Stimulated activated CD4-positive, alpha-beta T cell treated with anti-CD3 and anti-CD28 coated beads, Interleukin-1b, Interleukin-23, amount 100 ng/mL, for 1 hour (primary cell): ENCODE results near the gene CTDSPL.

Experiments
- DNase-seq, 2 donors: peaks; one replicate each; pipeline ENCODE4 v3.0.0-alpha.2; 2020; ENCODE audit warnings: low read depth in 2 of 2

CTDSPL gene

DNA sequence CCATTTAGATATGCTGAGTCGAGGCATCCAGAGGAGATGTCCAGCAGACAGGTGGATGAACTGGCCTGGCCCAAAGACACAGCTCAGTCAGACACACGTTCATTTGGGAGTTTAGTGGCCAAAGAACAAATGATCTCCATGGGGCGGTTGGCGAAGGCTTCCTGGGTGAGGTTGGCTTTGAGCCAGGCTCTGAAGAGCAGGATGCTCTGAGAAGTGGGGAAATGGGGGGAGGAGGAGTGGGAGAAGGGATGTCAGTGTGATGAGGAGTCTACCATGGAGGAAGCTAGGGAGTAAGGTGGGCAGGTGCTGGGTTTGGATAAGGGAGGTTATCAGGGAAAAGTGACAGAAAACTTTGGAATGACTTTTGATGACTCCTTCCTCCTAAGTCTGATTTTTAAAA, 81.4 kb downstream of the CTDSPL start:
- DNase-seq = no peak

DNA sequence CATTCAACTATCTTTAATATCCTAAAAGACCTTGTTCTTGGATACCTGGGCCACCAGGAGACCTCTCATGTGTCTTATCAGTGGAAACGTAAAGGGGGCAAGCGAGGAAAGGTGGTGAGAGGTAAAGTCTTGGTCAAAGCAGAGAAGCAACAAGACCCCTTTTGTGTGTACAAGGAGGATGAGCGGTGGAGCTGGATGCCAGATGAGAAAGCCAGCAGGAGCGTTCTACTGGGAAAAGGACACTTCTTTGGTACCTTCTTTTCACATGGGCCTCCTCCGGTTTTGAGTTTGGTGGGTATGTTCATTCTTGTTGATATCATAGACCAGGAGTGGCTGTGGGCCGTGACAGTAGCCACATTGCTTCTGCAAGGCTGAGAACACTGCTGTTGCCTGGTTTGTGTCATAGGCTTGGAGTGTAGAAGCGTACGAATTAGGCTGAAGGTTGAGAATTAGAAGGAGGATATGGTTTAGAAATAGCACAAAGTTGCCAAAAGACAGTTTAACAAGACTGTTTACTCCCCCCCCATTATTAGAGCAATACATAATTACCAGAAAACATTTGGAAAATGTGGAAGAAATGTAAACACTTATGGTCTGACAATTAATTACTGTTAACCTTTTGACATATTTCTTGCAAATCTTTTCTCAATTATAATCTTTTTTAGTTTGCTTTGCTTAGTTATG, 82.1 kb downstream of the CTDSPL start:
- DNase-seq = no peak

DNA sequence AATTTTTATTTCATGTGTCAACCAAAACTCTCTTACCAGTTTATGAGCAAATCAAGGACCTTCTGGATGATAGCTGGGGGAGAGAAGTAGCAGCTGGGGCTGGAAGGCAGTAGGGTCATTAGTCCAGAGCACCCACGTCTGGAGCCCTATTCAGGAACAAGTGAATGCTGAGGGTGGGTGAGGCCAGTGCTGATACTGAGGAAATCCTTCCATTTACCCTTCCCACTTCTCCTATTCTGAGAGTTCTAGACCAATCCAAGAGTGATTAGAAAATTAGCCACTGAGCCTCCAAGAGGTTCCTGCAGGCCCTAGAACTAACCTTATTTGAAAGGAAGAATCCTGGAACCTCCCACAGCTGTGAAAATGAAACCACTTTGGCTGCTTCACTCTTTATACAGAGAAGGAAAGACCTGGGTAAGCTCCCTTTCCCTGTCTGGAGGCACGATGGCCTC, 82.7 kb downstream of the CTDSPL start:
- no peak for DNase-seq

DNA sequence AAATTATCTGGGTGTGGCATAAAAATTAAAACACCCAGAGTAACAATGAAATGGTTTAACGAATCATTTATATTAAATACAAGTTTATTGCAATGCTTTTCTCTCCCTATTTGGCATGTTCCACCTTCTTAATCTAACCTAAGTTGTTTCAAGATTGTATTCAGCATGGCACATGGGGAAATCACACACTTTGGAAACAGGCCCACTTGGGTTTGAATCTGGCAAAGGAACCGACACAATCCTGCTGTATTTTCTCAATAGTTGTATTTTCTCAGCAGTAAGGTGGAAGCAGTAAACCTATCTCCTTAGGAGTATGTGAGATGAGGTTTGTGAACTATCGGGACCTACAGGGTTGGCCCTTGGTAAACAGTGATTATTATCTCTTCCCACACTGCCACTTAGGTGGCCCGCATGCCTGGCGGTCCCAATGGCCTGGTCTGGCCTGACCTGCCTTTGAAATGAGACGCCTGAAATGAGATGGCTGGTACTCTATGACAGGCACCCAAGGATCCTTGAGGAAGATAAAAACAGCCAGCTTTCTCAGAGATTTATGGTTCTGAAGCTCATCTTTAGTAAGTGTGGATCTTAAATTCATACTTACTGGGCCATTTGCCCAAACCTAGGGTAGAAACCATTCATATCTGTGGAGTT, 83.6 kb downstream of the CTDSPL start:
- DNase-seq = no peak

DNA sequence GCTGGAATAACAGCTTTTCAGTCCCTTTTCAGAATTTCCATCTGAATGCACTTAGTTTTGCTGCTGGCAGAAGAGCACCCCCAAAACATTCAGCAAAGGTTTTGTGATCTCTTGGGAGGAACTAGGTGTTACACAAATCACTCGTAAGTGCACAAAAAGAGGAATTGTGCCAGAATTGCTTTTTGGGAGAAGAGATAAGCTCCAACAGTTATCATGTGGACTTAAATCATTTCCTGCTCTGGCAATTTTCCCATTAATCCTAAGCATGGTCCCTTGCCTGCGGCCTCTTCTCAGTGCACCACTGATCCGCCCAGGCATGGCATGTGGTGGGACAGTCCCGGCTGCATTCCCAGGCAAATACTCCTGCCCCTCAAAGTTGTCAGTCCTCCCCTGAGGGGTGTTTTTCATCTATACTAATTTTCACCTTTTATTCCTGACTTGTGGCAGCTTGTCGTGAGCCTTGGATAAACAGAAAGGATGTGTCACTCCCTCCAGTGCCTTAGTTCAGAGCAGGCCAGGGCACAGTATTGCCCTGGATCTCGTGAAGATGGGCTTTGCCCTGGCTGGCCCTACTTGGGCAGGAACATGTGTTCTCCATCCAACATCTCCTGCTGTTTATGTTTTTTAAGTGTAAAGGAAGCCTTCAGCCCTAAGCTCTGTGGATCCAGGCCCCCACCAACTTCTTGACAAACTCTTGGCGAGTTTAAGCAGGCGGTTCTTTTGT, 84.3 kb downstream of the CTDSPL start:
- no peak for DNase-seq

DNA sequence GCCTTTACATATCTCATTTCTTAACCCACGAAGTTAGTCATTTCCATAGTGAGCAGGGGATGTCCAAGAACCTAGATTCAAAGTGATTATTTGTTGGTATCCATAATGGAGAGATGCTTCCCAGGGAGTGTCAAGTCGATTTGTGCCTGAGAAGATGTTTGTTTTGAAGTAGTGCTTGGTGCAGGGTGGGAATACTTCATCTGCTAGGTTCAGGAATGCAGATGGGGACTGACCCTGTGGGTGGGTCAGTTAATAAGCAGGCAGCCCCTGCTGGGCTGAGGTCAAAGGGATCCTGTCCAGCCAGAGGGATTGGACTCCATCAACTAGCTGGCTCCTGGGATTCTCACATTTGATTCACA, 84.8 kb downstream of the CTDSPL start:
- DNase-seq = no peak

DNA sequence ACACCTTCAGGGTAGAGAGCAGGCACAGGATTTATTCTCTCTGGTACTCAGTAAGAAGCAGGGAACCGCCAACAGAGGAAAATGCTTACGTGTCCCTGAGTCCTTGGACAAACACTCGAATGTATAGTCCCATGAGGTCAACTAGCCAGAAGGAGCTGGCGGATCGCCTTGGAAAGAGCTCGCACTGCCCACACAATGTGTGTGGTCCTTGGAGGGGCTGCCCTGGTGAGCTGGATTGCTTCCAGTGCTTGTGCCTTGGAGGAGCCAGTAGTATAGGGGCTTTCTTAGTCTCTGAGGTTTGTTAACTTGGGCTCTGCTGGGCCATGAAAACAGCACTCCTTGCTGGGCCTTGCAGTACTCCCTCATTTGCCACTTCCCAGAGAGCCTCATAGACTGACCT, 88.2 kb downstream of the CTDSPL start:
- no peak for DNase-seq

DNA sequence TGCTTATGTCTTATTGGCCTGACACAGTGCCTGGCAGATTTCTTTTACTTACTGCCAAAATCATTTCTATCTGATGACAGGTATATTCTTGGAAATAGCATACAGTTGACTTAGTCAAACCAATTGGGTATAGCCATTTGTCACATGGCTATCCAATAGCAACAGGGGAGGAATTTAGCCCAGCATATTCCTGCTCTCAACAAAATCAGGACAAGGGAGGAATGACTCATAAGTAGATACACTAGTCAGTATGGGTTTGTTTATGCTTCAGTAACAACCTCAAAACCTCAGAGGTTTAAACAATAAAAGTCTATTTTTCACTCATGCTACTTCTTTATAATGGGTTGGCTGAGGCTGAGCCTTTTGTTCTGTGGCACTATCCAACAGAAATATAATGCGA, 90.9 kb downstream of the CTDSPL start:
- no peak for DNase-seq

DNA sequence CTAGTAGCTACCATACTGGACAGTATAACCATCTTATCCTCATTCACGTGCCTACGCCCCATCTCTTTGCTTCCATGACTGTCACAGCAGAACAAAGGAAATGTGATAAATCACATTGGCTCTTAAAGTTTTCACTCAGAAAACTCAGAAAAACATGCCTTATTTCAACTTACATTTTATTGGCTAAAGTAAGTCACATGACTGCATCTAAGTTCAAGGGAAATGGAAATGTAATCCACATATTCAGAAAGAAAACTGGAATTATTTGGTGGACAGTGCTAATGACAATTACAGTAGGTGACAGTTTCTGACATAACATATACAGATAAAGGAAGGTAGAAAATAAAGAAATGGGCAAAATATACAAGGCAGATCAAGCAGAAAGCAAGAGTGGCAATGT, 91.5 kb downstream of the CTDSPL start:
- DNase-seq = no peak

DNA sequence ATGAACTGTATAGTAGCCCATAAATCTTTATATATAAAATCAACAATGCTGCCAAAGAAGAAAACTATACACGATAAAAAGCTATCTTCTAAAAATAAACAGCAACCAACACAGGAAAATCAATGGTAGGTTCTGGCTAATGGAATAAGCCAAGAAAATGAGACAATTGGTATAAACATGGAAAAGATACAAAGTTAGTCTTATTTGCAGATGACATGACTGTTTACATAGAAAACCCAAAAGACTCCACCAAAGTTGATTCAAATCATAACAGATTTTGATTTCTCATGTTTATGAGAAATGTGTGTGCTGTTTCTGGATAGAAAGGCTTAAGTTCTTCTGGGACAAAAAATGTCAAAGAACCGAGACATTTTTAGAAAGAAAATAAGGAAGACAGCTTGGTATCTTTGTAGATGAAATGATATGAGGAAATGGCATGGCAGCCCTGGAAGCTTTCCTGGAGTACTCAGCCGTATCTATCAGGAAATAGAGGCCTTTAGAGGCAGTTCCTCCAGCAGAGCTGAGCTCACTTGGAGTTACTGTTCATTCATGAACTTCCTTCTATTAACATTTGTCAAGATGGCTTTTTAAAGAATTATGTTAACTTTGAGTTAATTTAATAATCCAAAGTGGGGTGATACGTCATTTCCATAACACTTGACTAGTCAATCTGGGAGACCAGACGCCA, 92.2 kb downstream of the CTDSPL start:
- no peak for DNase-seq

DNA sequence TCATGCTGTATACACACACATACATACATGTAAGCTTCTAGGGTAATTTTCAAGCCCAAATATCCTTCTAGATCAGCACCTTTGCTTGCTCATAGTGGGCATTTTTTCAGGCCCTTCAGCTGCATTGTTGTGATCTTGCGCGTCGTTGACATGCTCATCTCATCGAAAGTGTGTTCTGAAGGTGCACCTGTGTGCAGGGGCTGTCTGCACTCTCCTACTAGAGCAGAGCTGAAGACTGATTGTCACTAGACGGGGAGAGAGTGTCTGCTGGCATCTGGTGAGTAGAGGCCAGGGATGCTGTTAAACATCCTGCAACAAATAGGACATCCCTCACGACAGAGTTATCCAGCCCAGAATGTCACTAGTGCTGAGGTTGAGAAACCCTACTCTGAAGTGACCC, 93.2 kb downstream of the CTDSPL start:
- no peak for DNase-seq

DNA sequence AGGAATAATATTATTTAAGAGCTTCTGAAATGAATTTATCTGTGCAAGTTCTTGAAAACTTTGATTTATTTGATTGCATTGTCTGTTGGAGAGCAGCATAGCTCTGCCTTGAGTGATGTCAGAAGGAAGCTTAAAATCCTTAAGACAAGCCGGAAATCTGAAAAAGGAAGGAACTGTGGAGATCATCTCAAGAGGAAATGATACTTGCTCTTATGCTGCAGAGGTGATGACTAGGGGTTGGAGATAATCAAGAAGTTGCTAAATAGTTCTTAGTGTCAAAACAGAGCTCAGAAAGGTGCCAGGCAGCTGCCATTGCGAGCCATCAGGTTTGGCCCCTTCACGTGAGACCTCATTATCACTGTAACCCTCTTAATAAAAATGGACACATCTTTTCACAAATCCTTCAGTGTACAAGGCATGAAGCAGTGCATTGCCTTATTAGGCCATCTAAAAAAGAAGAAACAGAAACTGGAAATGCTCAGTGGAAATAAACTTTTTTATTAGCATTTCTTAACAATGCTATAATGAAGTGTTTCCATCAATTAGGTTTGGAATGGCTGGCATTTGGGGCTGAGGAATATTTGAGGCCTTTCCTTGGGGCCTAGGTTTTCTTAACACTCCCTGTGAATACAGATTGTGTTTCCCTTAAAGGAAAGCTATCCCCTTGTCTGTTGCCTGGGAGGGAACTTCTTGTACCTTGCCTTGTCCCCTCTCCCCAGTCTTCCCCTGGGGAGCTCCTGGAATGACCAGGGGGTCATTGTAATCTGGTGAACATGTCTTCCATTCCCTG, 94.4 kb downstream of the CTDSPL start:
- no peak for DNase-seq

DNA sequence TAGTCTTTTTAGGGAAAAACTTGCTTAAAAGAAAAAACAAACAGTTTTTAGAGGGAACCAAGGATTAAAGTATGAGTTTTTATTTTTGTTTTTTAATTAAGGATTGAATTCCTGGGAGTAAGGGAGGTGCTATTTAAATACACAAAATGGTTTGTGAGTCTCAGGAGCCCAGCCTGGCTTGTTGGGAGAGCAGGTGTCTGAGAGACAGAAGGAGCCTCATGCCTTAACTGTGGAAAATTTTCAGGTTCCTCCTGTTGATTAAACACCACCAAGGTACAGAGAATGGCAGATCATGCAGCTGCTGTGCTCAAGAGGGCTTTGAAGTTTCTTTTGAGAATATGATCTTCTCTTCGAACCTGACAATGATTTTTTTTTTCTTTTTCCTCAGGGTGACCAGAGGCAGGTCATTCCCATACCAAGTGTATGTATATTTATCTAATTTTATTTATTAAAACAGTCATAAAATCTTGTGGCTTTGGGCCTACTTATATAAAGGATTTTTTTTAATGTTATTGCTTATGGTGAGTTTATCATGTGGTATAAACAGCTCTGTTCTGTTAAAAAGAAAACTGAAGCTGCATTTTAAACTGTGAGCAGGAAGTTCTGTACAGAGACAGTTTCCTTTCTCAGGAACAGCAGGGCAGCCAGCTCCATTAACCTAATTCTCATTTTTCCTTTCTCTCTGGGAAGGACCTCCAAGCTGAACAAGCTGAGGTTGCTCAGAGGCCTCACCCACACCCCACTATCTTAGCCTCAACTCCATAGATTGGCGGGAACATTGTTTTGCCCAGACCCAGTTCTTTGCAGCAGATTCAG, 95.3 kb downstream of the CTDSPL start:
- no peak for DNase-seq

DNA sequence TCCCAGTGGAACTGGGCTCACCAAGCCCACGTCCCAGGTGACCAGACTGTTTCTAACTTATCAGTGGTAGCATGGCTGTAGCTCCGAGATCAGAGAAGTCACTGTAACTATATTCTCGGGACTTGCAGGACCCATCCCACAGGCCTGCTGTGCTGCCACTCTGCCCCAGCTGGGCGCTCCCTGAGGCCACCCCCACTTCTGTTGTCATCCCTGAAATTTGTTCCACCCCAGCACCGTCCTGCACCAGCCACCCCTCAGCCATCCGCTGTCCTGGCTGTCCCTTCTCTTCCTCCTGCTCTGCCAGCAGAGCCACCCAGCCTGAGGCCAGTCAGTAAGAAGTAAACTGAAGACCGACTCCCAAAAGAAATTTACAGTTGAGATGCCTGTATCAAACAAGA, 95.9 kb downstream of the CTDSPL start:
- DNase-seq = no peak

DNA sequence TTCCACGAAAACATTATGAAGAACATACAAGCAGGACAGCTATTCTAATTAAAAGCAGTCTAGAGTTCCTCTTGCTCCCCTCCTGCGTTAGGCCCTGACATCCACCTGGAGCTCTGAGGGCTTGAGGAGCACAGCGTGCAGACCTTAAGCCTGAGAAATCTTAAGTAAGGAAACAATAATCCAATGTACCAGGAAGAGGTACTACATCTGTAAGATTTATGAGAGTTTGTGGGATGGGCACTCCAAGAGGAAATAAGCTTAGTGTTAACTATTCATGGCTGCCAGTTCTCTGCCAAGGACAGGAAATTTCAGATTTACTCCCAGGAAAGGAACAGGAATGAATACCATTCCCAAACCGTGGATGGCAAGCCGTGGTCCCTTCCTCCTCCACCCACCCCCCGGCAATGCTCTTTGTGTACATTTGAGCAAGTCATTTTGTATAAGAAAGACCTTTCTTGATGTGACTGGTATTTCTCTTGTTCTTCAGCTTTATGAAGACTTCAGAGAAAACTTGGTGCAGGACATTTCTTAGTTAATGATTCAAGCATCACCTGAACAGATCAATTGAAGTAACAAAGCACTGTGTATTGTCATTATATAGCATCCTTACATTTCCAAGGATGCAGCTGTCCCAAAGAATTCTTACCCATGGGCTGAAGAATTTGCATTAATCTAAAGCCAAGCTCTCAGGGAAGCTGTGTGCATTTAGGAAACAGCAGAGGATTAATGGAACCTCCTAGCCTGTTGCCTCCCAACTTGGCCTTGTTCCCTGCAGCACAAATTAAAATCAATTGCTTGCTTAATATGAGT, 100.1 kb downstream of the CTDSPL start:
- no peak for DNase-seq

DNA sequence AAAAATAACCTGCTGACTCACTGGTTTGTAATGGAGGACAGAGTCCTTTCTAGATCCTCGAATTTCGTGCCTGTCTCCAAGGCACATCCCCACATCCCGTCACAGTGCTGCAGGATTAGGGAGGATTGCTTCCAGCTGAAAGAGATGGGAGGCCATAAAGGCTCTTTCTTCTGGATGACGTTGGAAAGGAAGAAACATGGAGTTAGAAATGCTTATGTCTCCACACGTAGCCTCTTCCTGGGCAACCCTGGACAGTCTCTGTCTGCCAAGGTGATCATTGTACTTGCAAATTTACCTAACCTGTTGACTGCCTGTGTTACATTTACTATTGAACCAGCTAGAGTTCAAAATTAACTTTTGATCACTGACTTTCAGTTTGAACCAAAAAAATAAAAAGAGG, 101.3 kb downstream of the CTDSPL start:
- DNase-seq = no peak

DNA sequence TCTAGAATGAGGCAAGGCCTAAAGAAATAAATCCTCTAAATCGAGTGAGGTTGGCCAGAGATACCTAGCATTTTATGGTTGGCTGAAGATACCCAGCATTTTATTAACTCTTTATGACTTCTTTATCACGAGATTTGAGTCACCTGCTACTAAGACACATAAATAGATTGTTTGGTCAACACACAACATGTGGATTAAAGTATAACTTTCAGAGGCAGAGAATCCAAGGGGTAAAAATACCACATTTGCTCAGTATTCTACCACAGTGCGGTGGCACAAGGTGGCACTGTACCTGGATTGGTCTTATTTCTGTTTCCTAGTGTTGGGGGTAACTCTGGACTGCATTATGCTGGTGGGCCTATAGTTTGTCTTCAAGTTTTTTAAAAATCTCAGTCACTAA, 102.0 kb downstream of the CTDSPL start:
- no peak for DNase-seq

DNA sequence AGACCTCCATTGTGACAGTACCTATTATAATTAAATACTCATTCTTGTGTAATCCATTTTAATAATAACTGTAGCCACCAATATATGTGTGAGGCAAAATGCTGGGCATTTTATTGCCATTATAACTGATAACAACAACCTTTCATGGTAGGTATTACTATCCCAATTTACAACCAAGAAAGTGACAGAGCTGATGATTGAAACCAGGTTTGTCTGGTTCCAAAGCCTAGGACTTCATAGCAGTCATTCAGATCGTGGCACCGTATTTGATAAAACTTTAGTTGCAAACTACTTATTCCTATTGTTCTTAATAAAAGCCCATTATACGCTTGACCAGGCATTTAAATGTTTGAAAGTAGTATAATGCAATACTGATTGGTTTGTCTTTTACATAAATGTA, 102.5 kb downstream of the CTDSPL start:
- no peak for DNase-seq

DNA sequence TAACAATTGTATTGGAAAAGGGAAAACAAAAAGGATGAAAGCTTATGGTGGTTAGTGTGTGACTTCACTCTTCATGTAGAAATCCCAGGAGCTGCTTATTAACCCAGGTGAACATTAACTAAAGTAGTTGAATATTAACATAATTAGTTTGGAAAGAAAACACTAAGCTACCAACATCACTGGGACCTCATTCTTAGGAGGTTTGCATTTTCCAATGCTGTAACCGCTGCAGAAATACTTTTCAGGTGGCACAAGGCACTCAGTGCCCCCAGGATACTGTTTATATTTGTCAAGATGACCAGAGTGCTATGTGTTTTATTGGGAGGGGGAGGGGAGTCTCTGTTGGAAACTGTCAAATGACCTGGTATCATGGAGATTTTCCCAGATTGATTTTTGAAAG, 103.0 kb downstream of the CTDSPL start:
- DNase-seq = no peak

DNA sequence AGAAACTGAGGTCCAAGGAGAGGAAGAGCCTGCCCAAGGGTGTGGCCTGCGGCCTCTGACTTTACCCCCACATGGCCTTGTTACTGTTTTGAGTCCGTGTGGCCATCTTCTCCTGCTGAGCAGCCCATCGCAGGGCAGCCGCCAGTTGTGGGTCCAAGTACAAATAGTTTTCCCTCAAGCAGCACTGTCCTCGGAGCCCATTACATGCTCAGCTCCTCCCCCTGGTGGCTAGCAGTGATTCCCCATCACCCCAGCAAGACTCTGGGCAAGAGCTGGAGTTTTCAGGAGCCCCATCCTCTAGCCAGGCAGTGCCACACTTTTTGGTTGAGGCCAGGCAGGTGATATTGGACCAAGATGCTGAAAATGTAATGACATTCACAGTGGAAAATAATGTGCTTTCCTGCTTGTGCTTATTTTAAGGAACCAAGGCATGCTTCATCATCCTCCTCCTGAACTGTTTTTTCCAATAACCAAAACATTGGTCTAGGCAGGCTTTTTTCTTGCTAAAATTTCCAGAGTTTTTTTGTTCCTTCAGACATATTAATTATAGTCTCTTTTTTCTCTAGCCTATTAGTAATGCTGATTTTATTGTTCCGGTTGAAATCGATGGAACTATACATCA, 105.7 kb downstream of the CTDSPL start:
- DNase-seq = peak; percentile 7 to 39
